Fibroblast of villous mesenchyme (primary cell): ENCODE data around the gene HADHB. TPM values are rescaled to one million over a fixed set of nuclear protein-coding genes. Genes with fewer than 3 reads are reported as not detected.

Experiments used
- DNase-seq: peaks from one replicate; pipeline ENCODE4 v3.0.0-alpha.2; 2010; ENCODE audit warnings: low read depth
- H3K4me3 ChIP-seq: 2 replicates; pipeline ENCODE4 v1.5.1; 2011; ENCODE audit warnings: low read depth, mild to moderate bottlenecking, low read length
- total RNA-seq: library from RNA; depleted of rRNA; stranded (reverse); fragments of >200 nt; gene quantifications from 2 replicates; pipeline ENCODE4 v1.2.3, GENCODE V29; 2012
- TF ChIP-seq, protein P1 (sequence below): IDR thresholded peaks from 2 replicates; pipeline ENCODE4 v1.5.1; 2012; ENCODE audit warnings: low read depth, mild to moderate bottlenecking, low read length; ENCODE audit not compliant: insufficient read depth

Gene HADHB
- total RNA-seq, 1 donor = 106 TPM

DNA sequence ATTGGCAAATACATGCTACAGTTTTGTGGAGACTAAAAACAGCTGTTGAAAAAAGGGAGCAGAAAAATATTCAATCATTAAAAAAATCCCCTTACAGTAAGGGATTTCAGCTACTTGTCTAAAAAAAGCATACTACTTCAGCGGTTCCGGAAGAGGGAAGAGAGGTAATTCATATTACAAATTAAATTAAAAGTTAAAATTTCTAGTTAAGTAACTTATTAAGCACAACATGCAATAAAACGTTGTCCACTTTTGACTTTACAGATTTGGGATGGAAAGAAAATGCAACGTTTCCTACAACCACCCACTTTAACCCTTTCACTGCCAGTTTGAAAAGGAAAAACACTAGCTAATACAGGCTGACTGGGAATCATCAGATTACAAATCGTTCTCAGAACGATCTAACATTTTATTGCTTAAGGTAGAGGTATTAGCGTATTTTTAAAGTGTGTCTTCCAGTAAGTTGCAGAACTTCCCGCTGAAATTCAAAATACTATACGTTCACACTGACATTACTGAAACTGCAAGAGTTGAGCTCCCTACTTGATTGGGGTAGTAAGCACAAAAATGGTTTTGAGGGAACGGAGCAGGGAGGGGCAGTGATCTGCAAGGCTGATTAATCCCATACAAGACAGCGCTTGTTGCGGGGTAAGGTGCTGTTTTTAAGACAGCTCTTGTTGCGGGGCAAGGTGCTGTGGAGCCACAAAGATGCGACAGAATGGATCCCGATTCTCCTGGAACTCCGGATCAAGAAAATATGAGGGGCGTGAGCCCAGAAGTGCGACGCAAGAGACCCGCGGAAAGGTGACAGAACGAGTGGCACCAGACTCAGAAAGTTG is 1.1 kb upstream of the HADHB start:
- TF ChIP-seq, protein P1, sequence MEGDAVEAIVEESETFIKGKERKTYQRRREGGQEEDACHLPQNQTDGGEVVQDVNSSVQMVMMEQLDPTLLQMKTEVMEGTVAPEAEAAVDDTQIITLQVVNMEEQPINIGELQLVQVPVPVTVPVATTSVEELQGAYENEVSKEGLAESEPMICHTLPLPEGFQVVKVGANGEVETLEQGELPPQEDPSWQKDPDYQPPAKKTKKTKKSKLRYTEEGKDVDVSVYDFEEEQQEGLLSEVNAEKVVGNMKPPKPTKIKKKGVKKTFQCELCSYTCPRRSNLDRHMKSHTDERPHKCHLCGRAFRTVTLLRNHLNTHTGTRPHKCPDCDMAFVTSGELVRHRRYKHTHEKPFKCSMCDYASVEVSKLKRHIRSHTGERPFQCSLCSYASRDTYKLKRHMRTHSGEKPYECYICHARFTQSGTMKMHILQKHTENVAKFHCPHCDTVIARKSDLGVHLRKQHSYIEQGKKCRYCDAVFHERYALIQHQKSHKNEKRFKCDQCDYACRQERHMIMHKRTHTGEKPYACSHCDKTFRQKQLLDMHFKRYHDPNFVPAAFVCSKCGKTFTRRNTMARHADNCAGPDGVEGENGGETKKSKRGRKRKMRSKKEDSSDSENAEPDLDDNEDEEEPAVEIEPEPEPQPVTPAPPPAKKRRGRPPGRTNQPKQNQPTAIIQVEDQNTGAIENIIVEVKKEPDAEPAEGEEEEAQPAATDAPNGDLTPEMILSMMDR = no peak
- H3K4me3 ChIP-seq = peak overlapping the region; percentile 100
- peak; percentile 49 for DNase-seq

DNA sequence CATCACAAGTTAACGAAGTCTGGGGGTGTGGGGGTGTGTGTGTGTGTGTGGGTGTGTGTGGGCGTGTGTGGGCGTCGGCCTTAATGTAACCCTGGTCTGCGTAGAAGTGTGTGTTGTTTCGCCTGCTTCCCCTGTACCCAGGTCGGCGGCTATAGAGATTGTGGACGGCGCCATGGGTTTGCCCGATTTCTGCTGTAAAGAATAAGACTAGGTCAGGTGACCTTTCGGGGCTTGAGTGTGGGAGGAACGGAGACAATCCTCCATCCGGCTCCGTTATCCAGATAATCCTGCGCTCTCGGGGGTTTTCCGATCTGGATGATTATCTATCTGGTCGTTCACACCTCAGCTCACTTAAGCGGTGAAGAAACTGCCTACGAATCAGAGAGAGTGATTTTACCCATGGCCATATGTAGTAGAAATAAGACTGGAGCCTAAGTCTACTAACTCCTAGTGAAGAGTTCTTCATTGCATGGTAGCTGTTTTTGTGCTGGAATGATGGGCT is 543 bp downstream of the HADHB start:
- TF ChIP-seq, protein P1 = no peak
- peak overlapping the region; percentile 100 for H3K4me3 ChIP-seq
- peak; percentile 57 for DNase-seq

DNA sequence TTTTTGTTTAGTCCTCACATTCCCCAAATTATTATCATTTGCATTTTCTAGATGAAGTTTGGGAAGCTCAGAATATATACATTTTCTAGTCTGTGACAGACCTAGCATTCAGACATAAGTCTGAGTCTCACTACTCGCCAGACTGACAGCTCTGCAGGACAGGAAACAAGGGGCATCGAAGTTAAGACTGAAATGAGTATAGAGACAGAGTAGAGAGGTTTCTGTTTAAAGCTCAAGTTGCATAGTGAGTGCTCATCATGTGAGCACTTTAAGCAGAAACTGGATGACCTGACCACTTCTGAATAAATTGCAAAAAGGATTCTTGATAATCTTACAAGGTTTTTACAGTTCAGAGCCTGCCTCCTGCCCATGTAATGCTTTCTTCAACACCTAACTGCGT is 1.1 kb downstream of the HADHB start:
- peak; percentile 36 for DNase-seq
- TF ChIP-seq, protein P1 = no peak
- peak overlapping the region; percentile 100 for H3K4me3 ChIP-seq

DNA sequence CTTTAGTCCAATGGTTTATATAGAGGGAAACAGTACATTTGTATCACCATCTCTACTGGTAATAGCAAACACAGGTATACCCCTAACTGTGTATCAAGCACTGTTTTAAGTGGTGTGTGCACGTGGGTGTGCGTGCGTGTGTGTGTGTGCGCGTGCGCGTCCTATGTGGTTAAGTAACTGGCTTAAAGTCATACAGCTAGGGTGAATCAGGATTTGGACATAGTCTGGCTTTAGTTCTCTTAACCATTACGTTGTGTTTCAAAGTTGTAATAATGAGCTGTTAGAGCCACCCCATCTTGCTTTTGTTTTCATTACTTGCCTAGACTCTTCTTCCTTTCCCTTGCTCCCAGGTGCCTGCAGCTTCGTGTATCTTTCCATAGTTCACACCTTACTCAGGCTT is 2.1 kb downstream of the HADHB start:
- peak overlapping the region; percentile 12 for H3K4me3 ChIP-seq
- DNase-seq = peak; percentile 29
- TF ChIP-seq, protein P1 = no peak

DNA sequence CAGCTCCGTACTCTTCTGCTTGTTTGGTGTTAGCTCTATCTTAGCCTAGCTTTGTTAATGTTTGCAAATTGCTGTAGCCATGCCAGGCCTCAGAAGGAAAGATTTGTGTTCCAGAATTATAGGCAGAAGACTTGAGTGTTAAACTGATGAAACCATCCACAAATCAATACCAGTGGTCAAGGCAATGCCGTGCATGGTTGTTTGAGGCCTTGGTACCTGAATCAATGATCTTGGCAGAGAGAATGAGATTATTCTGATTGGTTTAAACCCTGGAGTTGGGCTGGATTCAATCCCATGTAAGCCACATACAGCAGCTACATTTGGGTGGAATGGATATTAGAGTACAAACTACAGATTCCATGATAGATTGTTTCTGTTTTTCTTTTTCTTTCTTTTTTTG is 4.9 kb downstream of the HADHB start:
- TF ChIP-seq, protein P1 = no peak
- no peak for DNase-seq
- H3K4me3 ChIP-seq = no peak overlapping the region

DNA sequence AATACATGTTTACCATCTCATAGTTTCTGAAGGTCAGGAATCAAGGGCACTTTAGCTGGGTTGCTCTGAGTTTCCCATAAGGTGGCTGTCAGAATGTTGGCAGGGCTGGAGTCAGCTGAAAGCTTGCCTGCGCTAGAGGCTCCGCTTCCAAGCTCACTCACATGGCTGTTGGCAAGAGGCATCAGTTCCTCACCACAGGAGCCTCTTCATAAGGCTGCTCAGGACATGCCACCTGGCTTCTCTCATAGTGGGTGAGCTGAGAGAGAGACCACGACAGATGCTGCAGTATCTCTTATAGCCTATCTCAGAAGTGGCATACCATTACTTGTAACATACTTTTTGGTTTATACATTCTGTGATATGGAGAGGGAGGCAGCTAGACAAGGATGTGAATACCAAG is 7.2 kb downstream of the HADHB start:
- H3K4me3 ChIP-seq = no peak overlapping the region
- TF ChIP-seq, protein P1 = no peak
- DNase-seq = peak; percentile 9
